Stimulated activated CD8-positive, alpha-beta memory T cell treated with anti-CD3 and anti-CD28 coated beads, Interleukin-15, amount 100 ng/mL, for 1 hour (primary cell): Measurements from ENCODE around the gene USP46.
A peak's percentile ranks its signal among the peaks of the same experiment; 100 is the strongest.

Source experiments
- DNase-seq: peaks from one replicate; pipeline ENCODE4 v3.0.0-alpha.2; 2020; ENCODE audit warnings: low read depth

USP46 gene, protein sequence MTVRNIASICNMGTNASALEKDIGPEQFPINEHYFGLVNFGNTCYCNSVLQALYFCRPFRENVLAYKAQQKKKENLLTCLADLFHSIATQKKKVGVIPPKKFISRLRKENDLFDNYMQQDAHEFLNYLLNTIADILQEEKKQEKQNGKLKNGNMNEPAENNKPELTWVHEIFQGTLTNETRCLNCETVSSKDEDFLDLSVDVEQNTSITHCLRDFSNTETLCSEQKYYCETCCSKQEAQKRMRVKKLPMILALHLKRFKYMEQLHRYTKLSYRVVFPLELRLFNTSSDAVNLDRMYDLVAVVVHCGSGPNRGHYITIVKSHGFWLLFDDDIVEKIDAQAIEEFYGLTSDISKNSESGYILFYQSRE

DNA sequence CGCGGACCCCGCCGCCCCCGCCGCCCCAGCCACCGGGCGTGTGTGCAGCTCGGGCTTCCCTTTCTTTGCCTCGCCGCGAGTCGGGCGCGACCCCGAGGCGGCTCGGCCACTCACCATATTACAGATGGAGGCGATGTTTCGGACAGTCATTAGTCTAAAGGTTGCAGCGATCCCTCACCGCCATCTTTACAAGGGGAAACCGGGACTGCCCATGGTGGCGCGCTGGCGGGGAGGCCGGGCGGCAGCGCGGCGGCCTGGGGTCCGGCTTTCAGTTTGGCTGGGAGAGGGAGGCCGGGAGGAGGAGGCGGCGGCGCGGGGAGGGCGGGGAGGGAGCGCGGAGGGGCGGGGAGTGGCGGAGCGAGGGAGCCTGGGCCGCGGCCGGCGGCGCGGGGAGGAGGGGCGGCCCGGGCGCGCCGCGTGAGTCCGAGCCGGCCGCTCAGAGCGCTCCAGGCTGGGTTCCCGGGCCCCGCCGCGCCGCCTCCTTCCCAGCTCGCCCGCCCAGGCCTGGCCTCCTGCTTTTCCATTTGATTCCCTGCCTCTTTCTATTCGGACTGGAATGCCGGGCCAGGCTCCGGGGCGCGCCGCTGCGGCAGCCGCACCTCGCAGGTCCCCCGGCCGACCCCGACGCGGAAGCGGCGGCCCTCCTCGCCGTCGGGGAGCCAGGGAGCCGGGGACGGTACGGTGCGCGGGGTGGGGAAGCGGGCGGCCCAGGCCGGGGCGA is at the start of gene USP46:
TSS of gene USP46 (minus strand) at position 301 of the 721 bp plus-strand sequence. CDS start at position 150, 151 bp downstream.
- DNase-seq, result peak; percentile 14

- no peak for DNase-seq
Observed at GRCh38 chr4:52704661-52705060, 45.6 kb upstream of the USP46 start.

DNA sequence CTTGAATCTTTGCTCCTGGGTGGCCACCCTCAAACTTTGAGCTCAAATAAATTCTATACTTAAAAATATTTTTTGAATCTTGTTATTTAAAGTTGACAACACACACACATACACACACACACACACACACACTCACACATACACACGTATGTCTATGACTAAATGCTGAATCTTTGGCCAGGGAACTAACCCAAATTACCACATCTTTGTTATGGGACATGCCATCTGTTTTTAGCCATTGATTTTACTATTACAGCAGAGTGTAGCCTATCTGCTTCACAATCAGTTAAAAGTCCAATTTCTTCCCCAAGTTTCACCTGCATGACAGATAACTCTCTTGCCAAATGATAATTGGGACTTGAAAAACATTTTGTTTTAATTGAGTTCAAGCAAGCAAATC is 45.0 kb upstream of the USP46 start:
- no peak for DNase-seq

GRCh38 chr4:52701207-52701606 is 42.1 kb upstream of the USP46 start:
- DNase-seq, result no peak

GRCh38 chr4:52694936-52695335 is 35.8 kb upstream of the USP46 start:
- no peak for DNase-seq

DNA sequence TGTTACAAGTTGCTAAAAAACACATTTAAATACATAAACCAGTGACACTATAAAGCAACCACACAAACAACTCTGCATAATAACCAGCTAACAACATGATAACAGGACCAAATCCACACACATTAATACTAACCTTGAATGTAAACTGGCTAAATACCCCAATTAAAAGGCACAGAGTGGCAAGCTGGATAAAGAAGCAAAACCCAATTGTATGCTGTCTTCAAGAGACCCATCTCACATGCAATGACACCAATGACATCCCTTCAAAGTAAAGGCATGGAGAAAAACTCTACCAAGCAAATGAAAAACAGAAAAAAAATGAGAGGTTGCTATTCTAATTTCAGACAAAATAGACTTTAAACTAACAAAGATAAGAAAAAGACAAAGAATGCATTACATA is 34.4 kb upstream of the USP46 start:
- DNase-seq, result no peak

- DNase-seq, result no peak
Observed at GRCh38 chr4:52689096-52689495, 30.0 kb upstream of the USP46 start.

GRCh38 chr4:52687696-52688095 is 28.6 kb upstream of the USP46 start:
- DNase-seq, result no peak

DNA sequence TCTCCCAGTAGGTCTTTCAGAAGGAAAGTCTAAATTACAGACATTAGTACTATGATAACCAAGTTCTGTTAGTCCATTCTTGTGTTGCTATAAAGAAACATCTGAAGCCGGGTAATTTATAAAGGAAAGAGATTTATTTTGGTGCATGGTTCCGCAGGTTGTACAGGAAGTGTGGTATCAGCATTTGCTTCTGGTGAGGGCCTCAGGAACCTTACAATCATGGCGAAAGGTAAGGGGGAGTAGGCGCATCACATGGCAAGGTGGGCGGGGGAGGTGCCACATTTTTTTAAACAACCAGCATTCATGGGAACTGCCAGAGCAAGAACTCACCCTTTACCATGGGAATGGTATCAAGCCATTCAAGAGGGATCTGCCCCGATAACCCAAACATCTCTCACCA is 26.2 kb upstream of the USP46 start:
- no peak for DNase-seq

DNA sequence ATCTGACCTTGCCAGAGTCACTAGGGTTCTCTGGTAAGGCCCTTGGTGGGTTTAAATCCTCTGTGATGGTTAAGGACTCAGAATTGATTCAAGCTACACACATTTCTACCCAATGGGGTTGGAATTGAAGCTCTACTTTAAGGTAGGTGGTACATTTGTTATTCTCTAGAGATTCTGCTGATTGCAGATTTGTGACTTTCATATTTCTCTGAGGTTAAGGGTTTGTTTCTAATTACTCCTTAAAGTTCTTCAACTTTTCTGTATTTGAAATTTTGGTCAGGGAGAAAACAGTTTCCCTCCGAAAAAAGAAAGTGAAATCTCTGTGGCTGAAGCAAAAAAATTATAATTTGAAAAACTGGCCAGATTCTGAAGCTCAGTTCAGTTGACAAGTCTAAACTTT is 25.8 kb upstream of the USP46 start:
- no peak for DNase-seq

- DNase-seq, result no peak
Observed at GRCh38 chr4:52680381-52680780, 21.3 kb upstream of the USP46 start.

GRCh38 chr4:52676536-52676935 is 17.4 kb upstream of the USP46 start:
- DNase-seq, result no peak

DNA sequence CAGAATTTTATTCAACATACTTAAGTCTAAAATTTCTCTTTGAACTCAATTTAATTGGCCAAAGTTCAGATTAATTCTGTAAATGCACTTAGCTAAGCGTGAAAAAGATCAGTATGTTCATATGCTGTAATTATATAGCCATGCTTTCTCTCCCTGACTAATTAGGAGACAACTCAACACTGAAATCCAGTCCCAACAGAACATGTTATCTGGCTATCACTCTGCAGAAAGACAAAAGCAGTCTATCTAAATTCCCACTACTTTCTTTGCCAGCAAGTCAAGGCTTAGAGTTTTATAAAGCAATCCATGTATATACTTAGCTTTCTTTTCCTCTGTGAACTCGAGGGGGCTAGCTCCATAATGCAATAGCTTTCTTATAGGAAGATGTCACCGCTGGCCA is 16.0 kb upstream of the USP46 start:
- DNase-seq, result no peak

- no peak for DNase-seq
Observed at GRCh38 chr4:52670739-52671138, 11.6 kb upstream of the USP46 start.

- DNase-seq, result no peak
Observed at GRCh38 chr4:52670121-52670520, 11.0 kb upstream of the USP46 start.

DNA sequence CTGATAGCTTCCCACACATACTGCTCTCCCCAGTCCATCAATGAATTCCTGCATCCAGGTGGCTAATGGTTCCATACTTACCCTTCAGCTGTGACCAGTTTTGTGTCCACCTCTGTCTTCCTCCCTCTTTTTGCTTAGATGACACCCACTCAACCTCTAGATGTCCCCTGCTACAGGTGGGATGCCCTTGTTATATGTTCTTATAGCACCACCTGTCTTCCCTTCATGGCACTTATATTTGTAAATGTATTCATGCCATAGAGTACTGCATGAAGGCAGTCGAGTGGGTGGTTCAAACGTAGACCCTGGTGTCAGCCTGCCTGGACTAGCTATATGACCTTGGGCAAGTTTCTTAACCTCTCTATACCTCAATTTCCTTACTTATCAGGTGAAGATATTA is 6.5 kb upstream of the USP46 start:
- no peak for DNase-seq

GRCh38 chr4:52664479-52664878 is 5.4 kb upstream of the USP46 start:
- no peak for DNase-seq

DNA sequence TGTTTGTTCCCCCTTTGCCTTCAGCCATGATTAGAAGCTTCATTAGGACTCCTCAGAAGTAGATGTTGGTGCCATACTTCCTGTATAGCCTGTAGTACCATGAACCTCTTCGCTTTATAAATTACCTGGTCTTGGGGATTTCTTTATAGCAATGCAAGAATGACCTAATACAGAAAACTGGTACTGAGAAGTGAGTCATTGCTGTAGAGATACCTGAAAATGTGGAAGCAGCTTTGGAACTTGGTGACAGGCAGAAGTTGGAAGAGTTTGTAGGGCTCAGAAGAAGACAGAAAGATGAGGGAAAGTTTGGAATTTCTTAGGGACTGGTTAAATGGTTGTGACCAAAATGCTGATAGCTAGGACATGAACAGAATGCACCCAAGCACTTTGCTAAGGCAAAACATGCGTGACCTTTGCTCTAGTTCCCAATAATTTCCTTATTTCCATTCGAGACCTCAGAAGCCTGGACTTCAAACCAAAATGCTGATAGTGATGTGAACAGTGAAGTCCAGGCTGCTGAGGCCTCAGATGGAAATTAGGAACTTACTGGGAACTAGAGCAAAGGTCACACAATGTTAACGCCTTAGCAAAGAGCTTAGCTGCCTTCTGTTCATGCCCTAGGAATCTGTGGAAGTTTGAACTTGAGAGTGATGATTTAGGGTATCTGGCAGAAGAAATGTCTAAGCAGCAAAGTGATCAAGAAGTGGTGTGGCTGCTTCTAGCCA is 3.0 kb upstream of the USP46 start:
- no peak for DNase-seq

DNA sequence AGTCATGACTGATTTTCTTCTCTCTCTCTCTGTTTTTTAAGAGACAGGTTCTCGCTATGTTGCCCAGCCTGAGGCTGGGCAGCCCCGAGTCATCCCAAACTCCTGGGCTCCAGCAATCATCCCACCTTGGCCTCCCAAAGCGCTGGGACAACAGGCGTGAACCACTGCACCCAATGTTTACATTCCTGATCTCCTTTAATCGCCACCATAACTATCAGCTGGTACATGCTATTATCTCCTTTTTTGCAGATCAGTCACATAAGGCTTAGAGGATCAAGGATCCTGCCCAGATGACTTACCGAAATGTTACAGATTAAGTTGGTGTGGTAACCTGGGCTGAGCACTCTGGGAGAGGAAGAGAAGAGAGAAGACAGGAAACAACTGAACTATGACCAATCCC is 1.5 kb upstream of the USP46 start:
- DNase-seq, result no peak

- DNase-seq, result no peak
Observed at GRCh38 chr4:52659722-52660261, 691 bp upstream of the USP46 start.

- DNase-seq, result no peak
Observed at GRCh38 chr4:52658641-52659000, 480 bp downstream of the USP46 start.

- DNase-seq, result no peak
Observed at GRCh38 chr4:52657618-52658501, 1.2 kb downstream of the USP46 start.
